Measurements from ENCODE around the gene RNF213.
"Not testable (repeated sequence)": the region's sequence is repeated elsewhere in the genome, so short reads cannot be mapped to it uniquely, and the experiment has no call there.

RNF213 gene

DNA sequence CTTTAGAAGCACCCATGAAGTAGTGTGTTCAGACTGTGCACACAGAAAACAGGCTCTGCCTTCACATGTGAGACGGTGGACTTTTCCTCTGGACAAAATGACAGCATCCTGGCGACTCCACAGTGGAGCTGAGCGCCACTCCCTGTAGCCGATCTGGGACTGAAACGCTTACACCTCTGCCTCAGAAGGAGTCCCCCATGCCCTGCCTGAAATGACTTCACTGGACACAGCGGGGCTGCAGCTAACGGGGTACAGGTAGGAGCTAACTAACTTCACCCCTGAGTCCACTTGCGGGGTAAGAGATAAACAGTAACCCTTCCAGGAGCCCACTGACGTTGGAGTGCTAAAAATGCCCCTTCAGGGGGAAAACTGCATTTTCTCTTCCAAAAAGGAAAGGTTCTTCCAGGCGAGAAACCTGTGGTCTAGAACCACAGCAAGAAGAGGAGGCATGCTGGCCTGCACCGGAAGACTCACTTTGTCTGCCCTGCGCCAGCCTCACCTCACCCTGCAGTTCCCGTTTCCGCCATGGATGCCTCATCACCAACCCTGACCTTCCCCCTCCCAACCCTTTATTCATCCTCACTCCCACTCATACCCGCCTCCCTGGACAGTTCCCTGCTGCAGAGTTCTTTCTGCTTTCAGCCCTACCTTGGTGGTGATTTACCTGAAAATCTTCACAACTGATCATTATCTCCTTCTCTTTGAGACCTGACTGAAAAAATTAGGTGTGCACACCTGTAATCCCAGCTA lies 134.9 kb downstream of the RNF213 start:
- DNase-seq, result no peak

DNA sequence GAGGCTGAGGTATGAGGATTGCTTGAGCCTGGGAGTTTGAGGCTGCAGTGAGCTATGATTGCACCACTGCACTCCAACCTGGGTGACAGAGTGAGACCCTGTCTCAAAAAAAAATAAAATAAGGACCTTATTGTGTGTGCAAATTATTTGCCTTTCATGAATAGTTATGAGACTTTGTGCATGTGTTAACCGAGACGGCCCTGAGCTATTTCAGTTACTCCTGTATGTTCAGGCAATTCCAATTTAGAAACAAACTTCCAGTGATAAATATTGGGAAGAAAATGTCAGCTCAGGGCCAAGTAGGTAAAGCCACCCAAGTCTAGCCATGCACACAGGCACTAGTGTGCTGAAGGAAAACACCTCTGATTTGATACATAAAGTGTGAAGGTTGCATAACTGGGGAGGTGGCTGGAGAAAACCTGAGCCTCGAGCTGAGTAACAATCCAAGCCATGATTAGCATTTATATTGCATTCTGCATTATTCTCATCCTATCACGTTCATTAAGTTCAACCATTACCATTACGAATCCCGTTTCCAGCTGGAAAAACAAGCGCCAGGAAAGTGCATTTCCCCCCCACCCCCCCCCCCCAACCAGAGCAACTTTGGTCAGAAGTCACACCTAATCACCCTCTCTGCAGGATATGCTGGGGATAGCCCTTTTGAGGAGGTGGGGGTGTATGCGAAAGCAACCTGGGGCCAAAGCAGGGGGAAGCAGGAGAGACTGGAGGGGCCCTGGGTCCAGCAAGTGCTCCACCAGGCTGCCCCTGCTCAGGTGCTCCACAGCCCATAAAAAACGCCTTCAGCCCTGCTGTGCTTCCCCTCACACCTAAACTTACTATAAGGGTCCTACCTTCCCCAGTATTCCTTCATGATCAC lies 135.7 kb downstream of the RNF213 start:
- DNase-seq, result no peak

DNA sequence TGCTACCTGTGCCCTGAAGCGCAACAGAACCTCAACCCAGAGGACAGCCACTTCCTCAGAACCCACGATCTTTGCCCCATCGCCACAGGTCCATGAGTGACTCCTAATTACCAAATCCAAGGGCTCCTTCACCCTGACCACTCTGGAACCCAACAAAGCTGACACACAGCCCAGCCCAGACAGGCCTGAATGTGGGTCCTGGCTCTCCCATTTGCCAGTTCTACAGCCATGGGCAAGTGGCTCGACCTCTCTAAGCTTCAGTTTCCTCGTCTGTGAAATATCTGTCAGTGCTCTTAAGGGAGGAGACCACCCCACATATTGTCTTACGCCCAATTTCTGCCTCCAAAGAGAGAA lies 136.4 kb downstream of the RNF213 start:
- DNase-seq, result no peak

DNA sequence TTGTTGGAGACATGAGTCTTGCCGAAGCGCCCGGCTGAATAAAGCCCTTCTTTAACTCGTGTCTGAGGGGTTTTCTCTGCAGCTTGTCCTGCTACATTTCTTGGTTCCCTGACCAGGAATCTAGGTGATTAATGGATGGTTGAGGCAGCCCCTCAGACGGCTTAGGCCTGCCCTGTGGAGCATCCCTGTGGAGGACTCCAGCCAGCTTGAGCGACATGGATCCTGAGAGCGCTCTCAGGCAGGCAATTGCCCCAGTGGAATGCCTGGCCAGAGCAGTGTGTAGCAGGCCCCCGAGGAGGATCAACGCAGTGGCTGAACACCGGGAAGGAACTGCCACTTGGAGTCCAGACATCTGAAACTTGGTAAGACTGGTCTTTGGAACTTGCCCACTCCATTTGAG lies 137.0 kb downstream of the RNF213 start:
- DNase-seq, result no peak

DNA sequence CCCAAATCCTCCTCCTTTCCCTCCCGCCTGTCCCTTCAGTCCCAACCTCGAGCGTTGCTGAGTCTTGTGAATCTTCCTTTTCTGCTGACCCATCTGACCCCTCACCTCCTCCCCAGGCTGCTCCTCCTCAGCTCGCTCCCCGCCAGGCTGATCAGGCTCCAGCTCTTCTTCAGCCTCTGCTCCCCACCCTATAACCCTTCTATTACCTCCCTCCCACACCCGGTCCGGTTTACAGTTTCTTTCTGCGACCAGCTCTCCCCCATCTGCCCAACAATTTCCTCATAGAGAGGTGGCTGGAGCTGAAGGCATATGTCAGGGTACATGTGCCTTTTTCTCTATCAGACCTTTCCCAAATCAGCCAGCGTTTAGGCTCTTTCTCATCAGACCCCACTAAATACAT lies 140.4 kb downstream of the RNF213 start:
- DNase-seq, result not testable (repeated sequence)

DNA sequence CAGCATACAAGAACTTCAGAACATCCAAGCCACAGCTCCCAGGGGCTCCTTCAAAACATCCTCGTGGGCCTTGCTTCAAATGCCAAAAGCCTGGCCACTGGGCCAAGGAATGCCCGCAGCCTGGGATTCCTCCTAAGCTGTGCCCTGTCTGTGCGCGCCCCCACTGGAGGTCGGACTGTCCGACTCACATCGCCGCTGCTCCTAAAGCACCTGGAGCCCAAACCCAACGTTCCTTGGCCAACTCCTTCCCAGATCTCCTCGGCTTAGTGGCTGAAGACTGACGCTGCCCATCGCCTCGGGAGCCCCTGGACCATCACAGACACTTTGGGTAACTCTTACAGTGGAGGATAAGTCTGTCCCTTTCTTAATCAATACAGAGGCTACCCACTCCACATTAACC lies 141.4 kb downstream of the RNF213 start:
- not testable (repeated sequence) for DNase-seq

DNA sequence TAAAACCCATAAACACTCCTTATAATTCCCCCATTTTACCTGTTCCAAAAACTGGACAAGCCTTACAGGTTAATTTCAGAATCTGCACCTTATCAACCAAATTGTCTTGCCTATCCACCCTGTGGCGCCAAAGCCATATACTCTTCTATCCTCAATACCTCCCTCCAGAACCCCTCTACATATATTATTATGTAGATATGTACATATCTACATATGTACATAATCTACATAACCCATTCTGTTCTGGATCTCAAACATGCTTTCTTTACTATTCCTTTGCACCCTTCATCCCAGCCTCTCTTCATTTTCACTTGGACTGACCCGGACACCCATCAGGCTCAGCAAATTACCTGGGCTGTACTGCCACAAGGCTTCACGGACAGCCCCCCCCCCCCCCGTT lies 142.3 kb downstream of the RNF213 start:
- DNase-seq, result no peak

DNA sequence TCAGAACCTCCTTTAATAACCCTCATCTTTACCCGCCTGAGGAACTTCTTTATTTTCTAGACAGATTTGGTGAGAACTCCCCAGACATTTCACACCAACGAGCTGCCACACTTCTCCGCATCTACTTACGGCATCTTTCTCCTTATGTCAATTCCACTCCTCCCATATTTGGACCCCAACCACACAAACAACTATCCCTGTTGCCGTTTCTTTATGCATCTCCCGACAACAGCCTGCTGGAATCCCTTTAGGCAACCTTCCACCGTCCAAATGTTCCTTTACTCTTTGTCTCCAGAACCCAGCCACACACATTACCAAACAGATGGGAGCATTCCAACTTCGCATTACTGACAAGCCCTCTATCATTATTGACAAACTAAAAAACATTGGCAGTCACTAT lies 145.5 kb downstream of the RNF213 start:
- no peak for DNase-seq

DNA sequence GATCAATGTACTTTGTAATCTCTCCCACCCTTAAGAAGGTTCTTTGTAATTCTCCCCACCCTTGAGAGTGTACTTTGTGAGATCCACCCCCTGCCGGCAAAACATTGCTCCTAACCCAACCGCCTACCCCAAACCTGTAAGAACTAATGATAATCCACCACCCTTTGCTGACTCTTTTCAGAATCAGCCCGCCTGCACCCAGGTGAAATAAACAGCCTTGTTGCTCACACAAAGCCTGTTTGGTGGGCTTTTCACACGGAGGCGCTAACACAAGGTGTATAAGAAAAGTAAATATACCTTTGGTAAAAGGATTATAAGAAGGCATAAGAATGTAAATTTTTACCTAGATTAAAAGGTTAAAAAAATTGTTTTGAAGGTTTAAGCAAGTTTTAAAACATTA lies 147.3 kb downstream of the RNF213 start:
- not testable (repeated sequence) for DNase-seq

DNA sequence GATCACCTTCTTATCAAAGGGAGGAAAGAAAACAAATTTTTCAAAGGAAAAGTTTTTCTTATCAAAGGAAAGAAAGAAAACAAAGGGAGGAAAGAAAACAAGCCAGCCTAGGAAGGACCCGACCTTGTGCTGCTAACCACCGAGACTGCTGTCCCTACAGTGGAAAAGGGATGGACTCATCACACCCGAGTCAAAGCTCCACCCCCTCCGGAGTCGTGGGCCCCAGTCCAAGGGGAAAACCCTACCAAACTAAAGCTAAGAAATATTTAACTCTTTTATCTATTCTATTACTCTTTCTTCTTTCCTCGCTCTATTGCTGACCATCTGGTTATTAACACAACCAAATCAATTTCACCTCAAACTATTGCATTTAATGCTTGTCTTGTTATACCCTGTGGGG lies 148.2 kb downstream of the RNF213 start:
- DNase-seq, result no peak

DNA sequence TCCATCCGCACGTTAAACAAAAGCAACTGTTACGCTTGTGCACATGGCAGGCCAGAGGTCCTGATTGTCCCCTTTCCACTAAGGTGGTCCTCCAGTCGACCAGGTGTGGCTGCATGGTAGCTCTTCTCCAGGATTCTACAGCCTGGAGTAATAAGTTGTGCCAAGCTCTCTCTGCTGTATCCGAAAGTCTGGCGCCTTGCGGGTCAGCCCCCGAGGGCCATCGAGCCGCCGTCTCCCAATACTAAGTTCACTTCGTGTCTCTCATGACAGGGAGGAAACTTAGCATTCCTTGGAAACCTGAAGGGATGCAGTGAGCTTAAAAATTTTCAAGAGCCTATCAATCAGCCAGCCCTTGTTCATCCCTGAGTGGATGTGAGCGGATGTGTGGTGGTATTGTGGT lies 149.0 kb downstream of the RNF213 start:
- no peak for DNase-seq

DNA sequence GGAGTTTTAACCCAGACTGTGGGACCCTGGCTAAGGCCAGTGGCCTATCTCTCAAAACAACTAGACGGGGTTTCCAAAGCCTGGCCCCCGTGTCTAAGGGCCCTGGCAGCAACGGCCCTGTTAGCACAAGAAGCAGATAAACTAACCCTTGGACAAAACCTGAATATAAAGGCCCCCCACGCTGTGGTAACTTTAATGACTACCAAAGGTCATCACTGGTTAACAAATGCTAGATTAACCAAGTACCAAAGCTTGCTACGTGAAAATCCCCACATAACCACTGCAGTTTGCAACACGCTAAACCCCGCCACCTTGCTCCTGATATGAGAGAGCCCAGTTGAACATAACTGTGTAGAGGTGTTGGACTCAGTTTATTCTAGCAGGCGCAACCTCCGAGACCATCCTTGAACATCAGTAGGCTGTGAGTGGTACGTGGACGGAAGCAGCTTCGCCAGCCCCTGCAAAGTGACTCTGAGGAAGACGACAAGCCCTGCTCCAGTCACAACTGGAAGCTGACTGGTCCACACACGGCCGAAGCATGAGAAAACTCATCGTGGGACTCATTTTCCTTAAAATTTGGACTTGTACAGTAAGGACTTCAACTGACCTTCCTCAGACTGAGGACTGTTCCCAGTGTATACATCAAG lies 149.9 kb downstream of the RNF213 start:
- not testable (repeated sequence) for DNase-seq

DNA sequence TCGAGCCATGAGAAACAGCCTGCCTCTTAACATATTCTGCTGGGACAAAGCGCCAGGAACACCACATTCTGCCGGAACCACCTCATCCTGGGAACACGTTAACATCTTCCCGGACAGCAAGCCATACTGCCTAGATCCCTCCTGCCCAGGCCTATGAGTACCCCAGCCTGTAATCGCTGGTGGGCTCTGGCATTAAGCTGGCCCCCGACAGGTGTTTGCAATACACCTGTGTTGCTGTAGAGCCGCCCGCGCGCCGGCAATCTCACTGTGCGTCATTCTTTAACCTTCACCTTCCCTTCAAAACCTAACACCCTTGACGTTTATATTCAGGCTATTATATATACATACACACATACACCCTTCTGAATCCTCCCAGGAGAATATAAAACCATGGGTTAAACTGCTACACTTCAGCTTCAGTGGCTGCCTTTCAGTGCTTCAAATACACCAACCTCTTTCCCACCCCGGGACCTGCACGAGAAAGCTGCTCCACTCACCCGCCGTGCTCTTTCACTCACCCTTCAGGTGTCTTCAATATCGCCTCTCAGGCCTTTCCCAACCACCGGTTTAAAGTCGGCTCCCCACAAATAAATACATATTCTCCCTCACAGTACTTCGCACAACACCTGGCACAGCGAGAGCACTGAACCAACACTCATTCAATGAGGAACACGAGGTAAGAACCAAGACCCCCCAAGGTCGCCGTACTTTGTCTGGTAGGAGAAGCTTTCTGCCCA lies 153.3 kb downstream of the RNF213 start:
- DNase-seq, result no peak

DNA sequence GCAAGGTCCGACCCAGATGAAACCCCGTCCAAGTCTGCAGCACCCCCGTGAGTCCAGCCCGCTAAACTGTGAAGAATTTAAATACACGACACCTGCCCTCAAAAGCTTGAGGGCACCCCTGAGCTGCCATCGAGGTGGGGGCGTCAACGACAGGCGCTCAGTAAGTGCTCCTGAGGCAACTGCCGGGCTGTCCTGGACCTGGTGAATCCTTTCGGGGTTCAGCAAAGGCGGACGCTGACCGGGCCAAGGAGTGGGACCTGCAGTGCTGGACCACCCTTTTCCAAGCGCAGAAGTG lies 153.8 kb downstream of the RNF213 start:
- DNase-seq, result no peak

DNA sequence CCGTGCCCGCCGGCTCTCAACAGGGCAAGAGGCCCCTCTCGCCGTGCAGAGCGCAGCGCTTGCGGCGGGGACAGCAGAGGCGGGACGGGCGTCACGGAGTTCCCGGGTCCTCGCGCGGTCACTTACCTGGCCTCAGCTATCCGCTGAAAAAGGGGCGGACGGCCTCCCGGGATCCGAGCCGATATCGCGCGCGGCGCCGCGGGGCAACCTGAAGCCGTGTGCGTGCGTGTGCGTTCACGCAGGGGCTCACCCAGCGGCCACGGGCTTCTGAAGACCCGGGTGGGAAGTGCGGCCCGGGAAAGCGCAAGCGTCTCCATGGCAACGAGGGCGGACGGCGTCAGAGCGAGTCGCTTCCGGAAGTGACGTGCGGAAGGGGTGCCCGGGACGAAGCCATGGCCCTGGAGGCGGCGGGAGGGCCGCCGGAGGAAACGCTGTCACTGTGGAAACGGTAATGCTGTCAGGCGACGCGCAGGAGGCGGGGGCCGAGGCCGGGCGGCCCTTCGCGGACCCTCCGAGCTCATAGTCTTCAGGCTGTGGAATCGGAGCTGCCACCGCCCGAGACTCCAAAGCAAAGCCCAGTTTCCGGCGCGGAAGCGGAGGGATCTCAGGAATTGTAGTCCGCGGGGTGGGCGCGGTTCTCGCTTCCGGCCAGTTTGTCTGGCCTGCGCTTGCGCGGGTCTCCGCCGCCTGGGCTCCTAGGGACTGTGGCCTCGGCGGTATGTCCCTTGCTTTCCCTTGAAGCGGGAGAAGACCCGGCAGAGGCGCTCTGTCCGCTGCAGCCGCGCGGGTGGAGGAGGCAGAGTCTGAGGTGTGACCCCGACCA lies 154.4 kb downstream of the RNF213 start, which contains the start of gene ENDOV:
Gene ENDOV (plus strand): TSS at position 365 of the 823 bp plus-strand sequence. CDS start 28 bp downstream, at position 393.
- DNase-seq, result peak; percentile 94

DNA sequence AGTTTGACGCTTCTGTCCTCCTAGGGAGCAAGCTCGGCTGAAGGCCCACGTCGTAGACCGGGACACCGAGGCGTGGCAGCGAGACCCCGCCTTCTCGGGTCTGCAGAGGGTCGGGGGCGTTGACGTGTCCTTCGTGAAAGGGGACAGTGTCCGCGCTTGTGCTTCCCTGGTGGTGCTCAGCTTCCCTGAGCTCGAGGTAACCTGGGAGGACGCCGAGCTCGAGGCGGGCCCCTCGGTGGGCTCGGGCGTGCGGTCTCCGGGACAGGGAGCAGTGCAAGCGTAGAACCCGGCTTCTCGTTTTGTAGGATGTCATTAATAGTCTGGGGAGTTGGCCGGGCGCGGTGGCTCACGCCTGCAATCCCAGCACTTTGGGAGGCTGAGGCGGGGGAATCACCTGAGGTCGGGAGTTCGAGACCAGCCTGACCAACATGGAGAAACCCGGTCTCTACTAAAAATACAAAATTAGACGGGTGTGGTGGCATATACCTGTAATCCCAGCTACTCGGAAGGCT lies 155.0 kb downstream of the RNF213 start:
- no peak for DNase-seq

DNA sequence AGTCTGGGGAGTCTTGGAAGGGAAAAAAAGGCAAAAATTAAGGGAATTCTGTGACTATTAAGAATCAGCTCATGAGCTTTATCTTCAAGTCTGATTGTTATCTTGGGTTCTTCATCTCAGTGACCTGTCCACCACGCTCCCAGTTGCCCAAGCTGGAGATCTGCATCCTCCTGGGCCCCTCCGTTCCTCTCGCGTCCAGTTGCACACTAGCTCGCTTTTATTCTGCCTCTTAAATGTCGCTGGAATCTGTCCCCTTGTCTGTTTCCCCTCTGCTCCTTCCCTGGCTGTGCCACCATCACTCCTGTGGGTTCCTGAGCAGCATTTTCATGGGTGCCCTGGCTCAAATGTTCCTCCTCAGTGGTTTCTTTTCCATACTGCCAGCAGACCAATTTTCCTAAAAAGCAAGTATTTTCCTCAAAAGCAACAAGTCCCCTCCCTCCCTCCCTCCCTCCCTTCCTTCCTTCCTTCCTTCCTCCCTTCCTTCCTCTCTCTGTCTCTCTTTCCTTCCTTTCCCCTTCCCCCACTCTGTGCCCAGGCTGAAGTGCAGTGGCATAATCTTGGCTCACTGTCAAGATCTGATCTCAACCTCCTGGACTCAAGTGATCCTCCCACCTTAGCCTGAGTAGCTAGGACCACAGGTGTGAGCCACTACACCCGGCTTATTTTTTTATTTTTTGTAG lies 155.7 kb downstream of the RNF213 start:
- no peak for DNase-seq

DNA sequence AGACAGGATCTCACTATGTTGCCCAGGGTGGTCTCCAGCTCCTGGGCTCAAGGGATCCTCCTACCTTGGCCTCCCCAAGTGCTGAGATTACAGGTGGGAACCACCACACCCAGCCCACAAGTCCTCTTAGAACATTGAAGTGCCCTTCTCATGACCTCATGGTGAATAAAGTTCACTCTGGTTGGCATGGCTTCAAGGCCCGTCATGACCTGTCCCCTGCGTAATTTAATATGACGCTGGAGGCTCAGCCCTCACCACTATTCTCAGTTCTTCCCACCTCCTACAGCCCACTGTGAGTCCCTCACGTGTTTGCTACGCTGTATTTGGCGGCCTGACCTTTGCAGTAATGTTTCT lies 156.3 kb downstream of the RNF213 start:
- no peak for DNase-seq

DNA sequence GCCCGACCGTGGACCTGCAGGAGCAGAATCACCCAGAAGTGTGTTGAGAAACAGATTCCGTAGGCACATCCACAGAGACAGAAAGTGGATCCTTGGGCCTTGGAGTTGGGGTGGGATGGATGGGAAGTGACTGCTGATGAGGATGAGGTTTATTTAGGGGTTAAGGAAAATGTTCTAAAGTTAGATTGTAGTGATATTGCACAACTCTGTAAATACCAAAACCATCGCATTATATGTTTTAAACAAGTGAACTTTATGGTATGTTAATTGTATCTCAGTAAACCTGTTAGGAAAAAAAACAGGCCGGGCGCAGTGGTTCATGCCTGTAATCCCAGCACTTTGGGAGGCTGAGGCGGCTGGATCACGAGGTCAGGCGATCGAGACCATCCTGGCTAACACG lies 157.9 kb downstream of the RNF213 start:
- no peak for DNase-seq

DNA sequence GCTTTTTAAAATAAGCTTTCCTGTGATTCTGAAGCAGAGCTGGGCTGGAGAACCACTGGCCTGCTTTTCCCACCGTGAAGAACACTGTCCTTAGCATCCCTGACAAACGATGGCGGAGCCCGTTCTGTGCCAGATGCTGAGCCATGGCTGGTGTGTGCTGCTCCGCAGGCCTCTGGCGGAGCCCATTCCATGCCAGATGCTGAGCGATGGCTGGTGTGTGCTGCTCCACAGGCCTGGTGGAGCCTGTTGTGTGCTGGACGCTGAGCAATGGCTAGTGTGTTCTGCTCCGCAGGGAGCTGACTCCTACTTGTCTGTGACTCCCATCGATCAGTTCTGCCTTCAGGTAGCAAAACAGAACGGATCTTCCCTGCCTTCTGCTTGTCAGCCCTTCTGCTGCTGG lies 158.6 kb downstream of the RNF213 start:
- no peak for DNase-seq

DNA sequence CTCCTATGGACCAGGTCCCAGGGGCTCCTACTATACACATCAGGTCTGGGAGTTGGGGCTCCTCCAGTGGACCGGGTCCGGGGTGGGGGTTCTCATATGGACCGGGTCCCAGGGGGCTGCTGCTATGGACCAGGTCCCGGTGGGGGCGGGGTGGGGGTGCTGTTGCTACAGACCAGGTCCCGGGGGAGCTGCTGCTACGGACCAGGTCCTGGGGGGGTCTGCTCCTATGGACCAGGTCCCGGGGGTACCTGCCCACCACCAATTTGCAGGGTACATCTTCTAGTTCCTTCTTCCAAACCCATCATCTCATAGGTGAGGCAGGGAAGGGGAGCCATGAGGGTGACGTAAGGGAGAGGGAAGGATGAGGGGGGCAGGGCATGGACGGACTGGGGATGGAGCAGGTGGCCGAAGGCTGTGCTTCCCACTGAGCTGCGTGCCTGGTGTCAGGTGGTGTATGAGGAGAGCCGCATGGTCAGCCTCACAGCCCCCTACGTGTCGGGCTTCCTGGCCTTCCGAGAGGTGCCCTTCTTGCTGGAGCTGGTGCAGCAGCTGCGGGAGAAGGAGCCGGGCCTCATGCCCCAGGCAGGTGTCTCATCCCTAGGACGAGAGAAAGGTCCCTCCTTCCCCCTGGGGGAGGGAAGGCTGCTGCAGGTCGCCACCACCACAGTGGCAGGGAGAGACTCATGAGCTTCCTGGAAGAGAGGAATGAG lies 160.9 kb downstream of the RNF213 start:
- no peak for DNase-seq

All from fibroblast of skin of abdomen (primary cell).